ENCODE data around the gene BEGAIN. TPM values are rescaled to one million over a fixed set of nuclear protein-coding genes. Genes with fewer than 3 reads are reported as not detected.

The BEGAIN gene
- total and polyA plus RNA-seq, 9 donors, result 0.35 to 11.0 (median 4.6) TPM

- 93 to 94% (median 94%) methylated on average over 16 of the region's 16 CpGs for WGBS, 3 donors
- Histone ChIP-seq H3K27ac (no peak overlapping the region), H3K36me3 (no peaks in the 10 kb centered on the region), H3K27me3 (no peaks in the 10 kb centered on the region), H3K4me3 (no peak overlapping the region), H3K9me3 (no peaks in the 10 kb centered on the region), H3K4me1 (ENCODE audit: insufficient read depth) (peaks cover 12% of the 10 kb centered on the region)
- intact Hi-C loops (cut with DNase I), result no loop called here
- TF ChIP-seq EP300 (IDR thresholded peaks at IDR 0.05) (no peak), CTCF (IDR thresholded peaks at IDR 0.05) (no peak), POLR2A (IDR thresholded peaks at IDR 0.05) (no peak)
- peak in 2 of 5 donors; percentile 13 to 37 for DNase-seq
Measured at GRCh38 chr14:100531152-100532121, 55.8 kb downstream of the BEGAIN start.

- peaks cover 12% of the 10 kb centered on the region for H3K4me1 ChIP-seq (ENCODE audit: insufficient read depth)
Measured at GRCh38 chr14:100530270-100531072, 56.7 kb downstream of the BEGAIN start.

GRCh38 chr14:100529561-100530031, 57.6 kb downstream of the BEGAIN start:
- Histone ChIP-seq H3K36me3 (no peaks in the 10 kb centered on the region), H3K27ac (no peak overlapping the region), H3K9me3 (no peaks in the 10 kb centered on the region), H3K27me3 (no peaks in the 10 kb centered on the region), H3K4me1 (ENCODE audit: insufficient read depth) (peaks cover 12% of the 10 kb centered on the region), H3K4me3 (no peak overlapping the region)
- intact Hi-C loops (cut with DNase I), result no loop called here
- TF ChIP-seq CTCF (IDR thresholded peaks at IDR 0.05), result no peak
- TF ChIP-seq POLR2A (IDR thresholded peaks at IDR 0.05), result no peak
- TF ChIP-seq EP300 (IDR thresholded peaks at IDR 0.05), result no peak
- 92 to 98% (median 94%) methylated on average over 10 to 21 of the region's 21 CpGs for WGBS, 3 donors
- DNase-seq, result no peak

More at GRCh38 chr14:100530270-100531072, 56.7 kb downstream of the BEGAIN start:
- no peak for TF ChIP-seq POLR2A (IDR thresholded peaks at IDR 0.05)
- TF ChIP-seq EP300 (IDR thresholded peaks at IDR 0.05), result no peak
- TF ChIP-seq CTCF (IDR thresholded peaks at IDR 0.05), result no peak
- H3K4me3 ChIP-seq, result no peak overlapping the region
- no peaks in the 10 kb centered on the region for H3K27me3 ChIP-seq
- DNase-seq, result peak in 1 of 5 donors; percentile 14
- intact Hi-C loops (cut with DNase I), result no loop called here
- H3K27ac ChIP-seq, result no peak overlapping the region
- 94 to 98% (median 95%) methylated on average over 13 of the region's 13 CpGs for WGBS, 3 donors
- H3K36me3 ChIP-seq, result no peaks in the 10 kb centered on the region
- no peaks in the 10 kb centered on the region for H3K9me3 ChIP-seq

GRCh38 chr14:100528962-100529560, 58.2 kb downstream of the BEGAIN start:
- intact Hi-C loops (cut with DNase I), result no loop called here
- Histone ChIP-seq H3K4me1 (ENCODE audit: insufficient read depth) (peaks cover 11% of the 10 kb centered on the region), H3K27me3 (no peaks in the 10 kb centered on the region), H3K27ac (no peak overlapping the region), H3K36me3 (no peaks in the 10 kb centered on the region), H3K9me3 (no peaks in the 10 kb centered on the region), H3K4me3 (no peak overlapping the region)
- no peak for TF ChIP-seq EP300 (IDR thresholded peaks at IDR 0.05)
- no peak for TF ChIP-seq POLR2A (IDR thresholded peaks at IDR 0.05)
- 91 to 94% (median 92%) methylated on average over 10 of the region's 10 CpGs for WGBS, 3 donors
- DNase-seq, result no peak

All from ovary (tissue), 9 donors.